H4 (cell line): ENCODE measurements around the gene NDUFS1. TPM values are rescaled to one million over a fixed set of nuclear protein-coding genes. Genes with fewer than 3 reads are reported as not detected.
"Not testable (repeated sequence)": the region's sequence is repeated elsewhere in the genome, so short reads cannot be mapped to it uniquely, and the experiment has no call there.

ENCODE experiments used
- DNase-seq: peaks from one replicate; pipeline ENCODE4 v3.0.0-alpha.2; 2015; ENCODE audit warnings: low spot score
- total RNA-seq: library from RNA; depleted of rRNA; stranded (reverse); fragments of >200 nt; shearing (Covaris generic); gene quantifications from 2 replicates; pipeline ENCODE4 v1.2.3, GENCODE V29; 2014; rRNA removed

The NDUFS1 gene
- total RNA-seq = 186 and 198 TPM in 2 replicates

- DNase-seq = peak; percentile 96
These were observed at the start of gene NDUFS1, which contains the start of gene EEF1B2 for GRCh38 chr2:206159346-206160124. TSS of gene NDUFS1 (minus strand) at chr2:206159444. CDS start at chr2:206153678, 5,766 bp downstream. TSS of gene EEF1B2 (plus strand) at chr2:206159895. CDS start at chr2:206159980, 85 bp downstream.

DNA sequence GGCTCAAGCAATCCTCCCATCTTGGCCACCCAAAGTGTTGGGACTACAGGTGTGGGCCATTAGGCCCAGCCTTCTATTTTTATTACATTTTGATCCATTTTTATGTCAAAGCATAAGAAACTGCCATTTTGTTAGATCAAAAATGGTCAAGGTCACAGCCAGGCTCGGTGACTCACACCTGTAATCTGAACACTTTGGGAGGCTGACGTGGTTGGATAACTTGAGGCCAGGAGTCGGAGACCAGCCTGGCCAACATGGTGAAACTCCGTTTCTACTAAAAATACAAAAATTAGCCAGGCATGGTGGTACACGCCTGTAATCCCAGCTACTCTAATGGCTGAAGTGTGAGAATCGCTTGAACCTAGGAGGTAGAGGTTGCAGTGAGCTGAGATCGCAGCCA, 49.7 kb upstream of the NDUFS1 start:
- DNase-seq = no peak

- DNase-seq = peak; percentile 40
These were observed 48.1 kb upstream of the NDUFS1 start for GRCh38 chr2:206207316-206207715.

DNA sequence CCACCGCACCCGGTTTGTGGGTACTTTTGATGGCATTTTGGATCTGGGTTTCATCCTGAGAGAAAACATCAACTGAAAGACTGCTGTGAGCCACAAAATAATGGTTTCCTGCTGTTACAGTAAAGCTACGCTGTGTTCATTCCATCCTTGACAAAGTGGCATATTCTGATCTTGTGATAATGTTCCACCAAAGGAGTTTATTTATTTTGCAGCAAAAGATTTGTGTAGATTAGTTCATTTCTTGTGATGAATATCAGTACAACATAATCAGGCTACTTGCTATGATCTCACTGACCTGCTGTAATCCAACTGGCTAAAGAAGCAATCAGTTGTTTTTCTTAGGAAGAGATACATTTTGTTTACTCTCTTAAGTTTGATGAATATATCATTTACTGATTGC, 45.5 kb upstream of the NDUFS1 start:
- DNase-seq = no peak

DNA sequence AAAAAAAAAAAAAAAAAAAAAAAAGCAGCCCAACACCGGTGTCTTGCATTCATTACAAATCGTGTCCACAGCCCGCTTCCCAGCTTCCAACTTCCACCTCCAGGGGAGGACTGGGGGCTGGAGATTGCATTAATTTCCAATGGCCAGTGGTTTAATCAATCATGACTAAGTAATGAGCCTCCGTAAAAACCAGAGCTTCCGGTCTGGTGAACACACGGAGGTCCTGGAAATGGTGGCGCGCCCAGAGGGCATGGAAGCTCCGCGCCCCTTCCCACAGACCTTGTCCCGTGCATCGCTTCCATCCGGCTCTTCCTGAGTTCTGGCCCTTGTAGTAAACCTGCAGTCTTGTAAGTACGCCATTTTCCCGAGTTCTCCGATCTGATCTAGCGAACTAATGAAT, 44.1 kb upstream of the NDUFS1 start:
- DNase-seq = no peak

- DNase-seq = no peak
These were observed 43.2 kb upstream of the NDUFS1 start for GRCh38 chr2:206202446-206202845.

GRCh38 chr2:206201075-206201848, 42.0 kb upstream of the NDUFS1 start:
- DNase-seq = no peak

- DNase-seq = no peak
These were observed 39.4 kb upstream of the NDUFS1 start for GRCh38 chr2:206198677-206199076.

DNA sequence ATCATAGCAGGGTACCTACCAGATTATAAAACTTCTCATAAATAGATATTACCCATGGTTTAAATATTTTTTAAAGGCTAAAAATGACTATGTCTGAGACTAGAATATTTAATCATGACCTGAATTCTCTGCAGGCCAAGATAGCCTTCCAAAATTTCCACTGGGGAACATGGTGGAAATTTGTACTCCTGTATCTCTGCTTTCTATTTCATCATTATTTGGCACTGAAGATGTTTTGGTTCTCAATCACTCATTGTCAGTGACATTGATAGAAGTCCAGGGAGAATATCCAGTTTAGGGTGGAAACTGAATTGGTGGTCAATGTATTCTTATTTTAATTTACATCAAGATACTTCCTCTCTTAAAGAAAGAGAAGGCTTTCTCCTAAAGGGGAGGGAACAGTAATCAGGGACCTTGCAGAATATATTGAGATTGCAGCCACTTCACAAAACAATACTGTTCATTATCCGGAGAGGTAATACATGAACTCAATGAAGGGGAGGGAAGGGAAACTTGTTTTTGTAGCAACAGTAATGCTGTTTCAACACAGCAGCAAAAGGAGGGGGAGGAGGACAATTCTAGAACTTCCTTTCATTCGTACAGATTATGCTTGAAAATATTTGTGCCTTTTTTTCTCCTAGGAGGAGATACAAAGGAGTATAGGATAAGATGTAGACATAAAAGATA, 34.6 kb upstream of the NDUFS1 start:
- no peak for DNase-seq

- no peak for DNase-seq
These were observed 32.9 kb upstream of the NDUFS1 start for GRCh38 chr2:206192157-206192556.

GRCh38 chr2:206190689-206191088, 31.4 kb upstream of the NDUFS1 start:
- DNase-seq = no peak

DNA sequence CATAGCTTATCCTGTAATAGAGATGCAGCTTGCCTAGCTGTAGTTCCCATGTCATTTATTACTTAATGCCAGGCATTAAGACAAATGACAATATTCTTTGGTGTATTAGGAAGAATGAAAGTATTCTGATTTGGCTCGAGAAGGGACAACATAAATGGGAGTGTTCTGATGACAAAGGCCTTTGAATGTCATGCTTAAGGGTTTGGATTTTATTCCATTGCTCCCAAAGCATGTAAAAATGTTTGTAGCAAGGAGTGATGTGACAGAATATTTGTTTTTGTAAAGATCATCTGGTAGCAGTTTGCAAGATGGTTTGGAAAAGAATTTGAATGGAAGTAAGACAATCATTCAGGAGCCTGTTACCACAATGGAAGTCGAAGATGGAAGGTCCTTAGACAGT, 30.9 kb upstream of the NDUFS1 start:
- no peak for DNase-seq

DNA sequence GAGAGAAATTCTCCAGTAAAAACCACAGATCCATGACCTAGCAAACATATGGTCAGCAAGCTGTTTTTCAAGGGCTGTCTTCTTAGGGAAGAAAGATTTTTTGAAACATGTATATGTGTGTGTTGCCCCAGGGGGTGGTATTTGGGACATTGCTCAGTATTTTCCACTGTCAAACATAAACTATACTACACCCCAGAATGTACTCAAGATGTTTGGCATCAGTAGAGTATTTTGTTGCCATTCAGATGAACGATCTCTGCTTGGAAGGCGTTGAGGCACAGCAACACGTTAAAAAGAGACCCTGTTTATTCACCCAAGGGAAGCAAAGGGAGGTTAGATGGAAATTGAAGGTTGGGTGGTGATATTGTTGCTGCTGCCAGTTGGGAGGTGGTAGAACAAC, 30.4 kb upstream of the NDUFS1 start:
- DNase-seq = no peak

DNA sequence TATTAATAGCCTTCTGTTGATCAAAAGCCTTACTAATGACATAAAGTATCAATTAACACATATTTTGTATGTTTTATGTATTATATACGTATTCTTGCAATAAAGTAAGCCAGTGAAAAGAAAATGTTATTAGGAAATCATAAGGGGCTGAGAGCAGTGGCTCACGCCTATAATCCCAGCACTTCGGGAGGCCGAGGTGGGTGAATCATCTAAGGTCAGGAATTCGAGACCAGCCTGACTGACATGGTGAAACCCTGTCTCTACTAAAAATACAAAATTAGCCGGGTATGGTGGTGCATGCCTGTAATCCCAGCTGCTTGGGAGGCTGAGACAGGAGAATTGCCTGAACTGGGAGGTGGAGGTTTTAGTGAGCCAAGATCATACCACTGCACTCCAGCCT, 22.3 kb upstream of the NDUFS1 start:
- not testable (repeated sequence) for DNase-seq

DNA sequence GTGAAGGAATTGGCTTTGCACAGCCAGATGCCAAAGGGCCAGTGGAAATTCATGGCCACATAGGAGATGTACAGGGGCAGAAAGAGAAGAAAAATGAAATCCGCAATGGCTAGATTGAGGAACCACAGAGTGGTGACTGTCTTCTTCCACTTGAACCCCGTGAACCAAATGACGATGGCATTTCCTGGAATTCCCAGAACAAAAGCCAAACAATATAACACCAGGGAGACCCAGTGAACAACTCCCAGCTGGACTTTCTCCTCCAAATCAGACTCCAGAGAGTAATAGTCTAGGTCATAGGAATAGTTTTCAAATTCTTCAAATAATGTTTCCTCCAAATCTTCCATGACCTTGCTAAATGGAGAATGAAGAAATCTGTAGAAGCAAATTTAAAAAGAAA, 17.7 kb upstream of the NDUFS1 start:
- no peak for DNase-seq

GRCh38 chr2:206176121-206176520, 16.9 kb upstream of the NDUFS1 start:
- no peak for DNase-seq

DNA sequence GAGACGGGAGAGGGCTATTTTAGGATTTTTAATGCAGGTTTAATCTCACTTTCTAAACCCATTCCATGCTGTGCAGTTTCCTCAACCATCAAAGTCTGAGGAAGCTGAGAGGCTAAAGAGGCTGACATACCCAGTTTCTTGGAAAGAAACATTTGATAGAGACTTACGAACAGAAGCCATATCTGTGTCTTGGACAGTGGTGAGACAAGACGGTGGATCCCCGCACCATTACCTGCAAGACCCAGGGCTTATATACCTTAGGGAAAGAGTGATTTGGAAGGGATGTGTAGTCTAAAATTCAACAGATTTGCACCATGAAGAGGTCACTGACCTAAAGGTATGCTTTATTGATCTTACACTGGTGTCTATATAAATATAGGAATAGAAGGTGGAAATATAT, 13.9 kb upstream of the NDUFS1 start:
- no peak for DNase-seq

DNA sequence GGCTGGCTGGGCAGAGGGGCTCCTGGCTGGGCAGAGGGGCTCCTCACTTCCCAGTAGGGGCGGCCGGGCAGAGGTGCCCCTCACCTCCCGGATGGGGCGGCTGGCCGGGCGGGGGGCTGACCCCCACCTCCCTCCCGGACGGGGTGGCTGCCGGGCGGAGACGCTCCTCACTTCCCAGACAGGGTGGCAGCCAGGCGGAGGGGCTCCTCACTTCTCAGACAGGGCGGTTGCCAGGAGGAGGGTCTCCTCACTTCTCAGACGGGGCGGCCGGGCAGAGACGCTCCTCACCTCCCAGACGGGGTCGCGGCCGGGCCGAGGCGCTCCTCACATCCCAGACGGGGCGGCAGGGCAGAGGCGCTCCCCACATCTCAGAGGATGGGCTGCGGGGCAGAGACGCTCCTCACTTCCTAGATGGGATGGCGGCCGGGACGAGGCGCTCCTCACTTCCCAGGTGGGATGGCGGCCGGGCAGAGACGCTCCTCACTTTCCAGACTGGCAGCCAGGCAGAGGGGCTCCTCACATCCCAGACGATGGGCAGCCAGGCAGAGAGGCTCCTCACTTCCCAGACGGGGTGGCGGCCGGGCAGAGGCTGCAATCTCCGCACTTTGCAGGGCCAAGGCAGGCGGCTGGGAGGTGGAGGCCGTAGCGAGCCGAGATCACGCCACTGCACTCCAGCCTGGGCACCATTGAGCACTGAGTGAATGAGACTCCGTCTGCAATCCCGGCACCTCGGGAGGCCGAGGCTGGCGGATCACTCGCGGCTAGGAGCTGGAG, 12.6 kb upstream of the NDUFS1 start:
- not testable (repeated sequence) for DNase-seq

DNA sequence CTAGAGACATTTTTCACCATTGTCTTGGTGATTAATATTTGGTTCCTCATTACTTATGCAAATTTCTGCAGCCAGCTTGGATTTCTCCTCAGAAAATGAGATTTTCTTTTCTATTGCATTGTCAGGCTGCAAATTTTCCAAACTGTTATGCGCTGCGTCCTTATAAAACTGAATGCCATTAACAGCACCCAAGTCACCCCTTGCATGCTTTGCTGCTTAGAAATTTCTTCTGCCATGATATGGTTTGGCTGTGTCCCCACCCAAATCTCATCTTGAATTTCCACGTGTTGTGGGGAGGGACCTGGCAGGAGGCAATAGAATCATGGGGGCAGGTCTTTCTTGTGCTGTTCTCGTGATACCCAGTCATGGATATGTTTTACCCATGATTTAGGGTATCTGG, 9.0 kb upstream of the NDUFS1 start:
- not testable (repeated sequence) for DNase-seq

- DNase-seq = no peak
These were observed 5.1 kb upstream of the NDUFS1 start for GRCh38 chr2:206164261-206164862.

DNA sequence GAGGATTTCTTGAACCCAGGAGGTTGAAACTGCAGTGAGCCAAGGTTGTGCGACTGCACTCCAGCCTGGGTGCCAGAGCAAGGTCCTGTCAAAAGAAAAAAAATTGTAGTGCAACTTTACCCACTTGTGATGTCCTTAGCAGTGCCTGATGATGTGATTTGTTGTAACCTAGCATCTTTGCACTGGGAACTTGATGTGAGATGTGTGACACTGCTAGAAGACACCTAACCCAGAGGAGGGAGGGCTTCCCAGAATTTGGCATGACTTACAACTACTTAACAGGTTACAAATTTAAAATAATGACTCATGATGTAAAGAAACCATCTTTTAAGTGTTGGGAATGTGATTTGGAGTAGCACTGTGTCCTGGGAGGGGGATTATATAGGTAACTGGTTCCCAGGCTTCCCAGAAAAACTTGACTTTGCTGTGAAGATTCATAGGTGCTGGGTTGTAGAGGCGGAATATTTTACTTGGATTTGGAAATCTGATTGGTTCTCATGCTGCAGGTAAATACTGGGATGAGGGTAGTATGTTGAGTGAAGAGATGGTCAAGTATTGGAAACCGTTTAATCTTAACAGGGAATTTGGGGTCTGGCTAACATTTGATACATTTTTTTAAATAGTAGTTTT, 4.1 kb upstream of the NDUFS1 start:
- no peak for DNase-seq
